DOHH2 (cell line): Measurements from ENCODE around the gene PPEF2.

Experiments used
- H3F3A ChIP-seq: fragments of 200-600 bp; sonication (generic), shearing (Covaris generic); 2 replicates; pipeline ENCODE4 v1.6.0; 2016; ENCODE audit warnings: antibody characterized with exemption, mild to moderate bottlenecking; ENCODE audit not compliant: control insufficient read depth, insufficient read depth
- H3K27ac ChIP-seq: fragments of 200-600 bp; sonication (generic); 2 replicates; pipeline ENCODE4 v1.5.1; 2014; ENCODE audit warnings: low read depth, mild to moderate bottlenecking, low read length, moderate library complexity
- H3K27me3 ChIP-seq: fragments of 200-600 bp; sonication (generic); 2 replicates; pipeline ENCODE4 v1.6.1; 2014; ENCODE audit warnings: mild to moderate bottlenecking, low read length, mixed read lengths; ENCODE audit not compliant: control insufficient read depth
- H3K36me3 ChIP-seq: fragments of 200-600 bp; sonication (generic); 2 replicates; pipeline ENCODE4 v1.6.1; 2014; ENCODE audit warnings: mild to moderate bottlenecking, low read length, moderate library complexity, mixed read lengths; ENCODE audit not compliant: control insufficient read depth
- H3K4me1 ChIP-seq: fragments of 200-600 bp; sonication (generic); 2 replicates; pipeline ENCODE4 v1.6.1; 2014; ENCODE audit warnings: mild to moderate bottlenecking, low read length, mixed read lengths; ENCODE audit not compliant: control insufficient read depth
- H3K4me2 ChIP-seq: fragments of 200-600 bp; sonication (generic); 2 replicates; pipeline ENCODE4 v1.6.0; 2014; ENCODE audit warnings: mild to moderate bottlenecking, low read length, moderate library complexity
- H3K4me3 ChIP-seq: fragments of 200-600 bp; sonication (generic); 2 replicates; pipeline ENCODE4 v1.5.1; 2014; ENCODE audit warnings: mild to moderate bottlenecking, low read length, mixed read lengths
- H3K79me2 ChIP-seq: fragments of 200-600 bp; sonication (generic); 2 replicates; pipeline ENCODE4 v1.6.1; 2014; ENCODE audit warnings: mild to moderate bottlenecking, low read length, mixed read lengths; ENCODE audit not compliant: control insufficient read depth
- H3K9me2 ChIP-seq: fragments of 200-600 bp; sonication (generic); replicated peaks from 2 replicates; pipeline ENCODE4 v1.6.1; 2014; ENCODE audit warnings: mild to moderate bottlenecking, low read length, mixed read lengths; ENCODE audit not compliant: control insufficient read depth
- H3K9me3 ChIP-seq: fragments of 200-600 bp; sonication (generic); 2 replicates; pipeline ENCODE4 v1.6.1; 2014; ENCODE audit warnings: antibody characterized with exemption, low read length, mixed read lengths; ENCODE audit not compliant: control insufficient read depth, insufficient read depth
- H4K20me1 ChIP-seq: fragments of 200-600 bp; sonication (generic); 2 replicates; pipeline ENCODE4 v1.6.0; 2014; ENCODE audit warnings: low read depth, mild to moderate bottlenecking, antibody characterized with exemption, low read length, moderate library complexity; ENCODE audit not compliant: control insufficient read depth, insufficient read depth
- CTCF ChIP-seq: fragments of 200-600 bp; sonication (generic); IDR thresholded peaks from one replicate; pipeline ENCODE4 v1.5.1; 2014; ENCODE audit warnings: antibody characterized with exemption, mild to moderate bottlenecking, low read depth, low read length; ENCODE audit not compliant: poor library complexity, severe bottlenecking
- EZH2phosphoT487 ChIP-seq: fragments of 200-600 bp; sonication (generic); IDR thresholded peaks from 2 replicates; pipeline ENCODE4 v1.6.1; 2017; ENCODE audit warnings: borderline replicate concordance, mild to moderate bottlenecking, antibody characterized with exemption, low read length, moderate library complexity, mixed read lengths

PPEF2 gene

GRCh38 chr4:75880278-75880677 lies 22.0 kb downstream of the PPEF2 start:
- Histone ChIP-seq H3K27ac (no peak overlapping the region), H3K4me1 (no peaks in the 10 kb centered on the region), H3F3A (no peaks in the 10 kb centered on the region), H3K4me2 (no peak overlapping the region), H3K36me3 (no peaks in the 10 kb centered on the region), H3K27me3 (0 out of 2 replicates have a peak, but pooled peaks cover 5% of the 10 kb centered on the region), H3K9me2 (no peaks in the 10 kb centered on the region), H3K4me3 (no peak overlapping the region), H3K79me2 (no peaks in the 10 kb centered on the region), H4K20me1 (no peaks in the 10 kb centered on the region), H3K9me3 (no peaks in the 10 kb centered on the region)
- TF ChIP-seq EZH2phosphoT487 (no peak), CTCF (no peak)

GRCh38 chr4:75878246-75878756 lies 24.0 kb downstream of the PPEF2 start:
- Histone ChIP-seq H3F3A (no peaks in the 10 kb centered on the region), H3K27ac (no peak overlapping the region), H3K4me2 (no peak overlapping the region), H3K4me3 (no peak overlapping the region), H3K9me2 (no peaks in the 10 kb centered on the region), H3K27me3 (0 out of 2 replicates have a peak, but pooled peaks cover 5% of the 10 kb centered on the region), H3K4me1 (no peaks in the 10 kb centered on the region), H3K79me2 (no peaks in the 10 kb centered on the region), H4K20me1 (no peaks in the 10 kb centered on the region), H3K36me3 (no peaks in the 10 kb centered on the region), H3K9me3 (no peaks in the 10 kb centered on the region)
- TF ChIP-seq CTCF (no peak), EZH2phosphoT487 (no peak)

- H3K9me3 ChIP-seq: no peaks in the 10 kb centered on the region
- H3K36me3 ChIP-seq: no peaks in the 10 kb centered on the region
- H3K4me3 ChIP-seq: no peak overlapping the region
- no peaks in the 10 kb centered on the region for H3K4me1 ChIP-seq
- H4K20me1 ChIP-seq: no peaks in the 10 kb centered on the region
- peaks cover 12% of the 10 kb centered on the region; the same call in 1 of the 2 replicates for H3K27me3 ChIP-seq
- H3F3A ChIP-seq: no peaks in the 10 kb centered on the region
- H3K79me2 ChIP-seq: no peaks in the 10 kb centered on the region
- no peak overlapping the region for H3K27ac ChIP-seq
- no peak for TF ChIP-seq CTCF
- TF ChIP-seq EZH2phosphoT487: no peak
- no peak overlapping the region for H3K4me2 ChIP-seq
- H3K9me2 ChIP-seq: no peaks in the 10 kb centered on the region
Measured at GRCh38 chr4:75876218-75876617, 26.0 kb downstream of the PPEF2 start.
